ENCODE results near the gene PIP4K2C.

DNA sequence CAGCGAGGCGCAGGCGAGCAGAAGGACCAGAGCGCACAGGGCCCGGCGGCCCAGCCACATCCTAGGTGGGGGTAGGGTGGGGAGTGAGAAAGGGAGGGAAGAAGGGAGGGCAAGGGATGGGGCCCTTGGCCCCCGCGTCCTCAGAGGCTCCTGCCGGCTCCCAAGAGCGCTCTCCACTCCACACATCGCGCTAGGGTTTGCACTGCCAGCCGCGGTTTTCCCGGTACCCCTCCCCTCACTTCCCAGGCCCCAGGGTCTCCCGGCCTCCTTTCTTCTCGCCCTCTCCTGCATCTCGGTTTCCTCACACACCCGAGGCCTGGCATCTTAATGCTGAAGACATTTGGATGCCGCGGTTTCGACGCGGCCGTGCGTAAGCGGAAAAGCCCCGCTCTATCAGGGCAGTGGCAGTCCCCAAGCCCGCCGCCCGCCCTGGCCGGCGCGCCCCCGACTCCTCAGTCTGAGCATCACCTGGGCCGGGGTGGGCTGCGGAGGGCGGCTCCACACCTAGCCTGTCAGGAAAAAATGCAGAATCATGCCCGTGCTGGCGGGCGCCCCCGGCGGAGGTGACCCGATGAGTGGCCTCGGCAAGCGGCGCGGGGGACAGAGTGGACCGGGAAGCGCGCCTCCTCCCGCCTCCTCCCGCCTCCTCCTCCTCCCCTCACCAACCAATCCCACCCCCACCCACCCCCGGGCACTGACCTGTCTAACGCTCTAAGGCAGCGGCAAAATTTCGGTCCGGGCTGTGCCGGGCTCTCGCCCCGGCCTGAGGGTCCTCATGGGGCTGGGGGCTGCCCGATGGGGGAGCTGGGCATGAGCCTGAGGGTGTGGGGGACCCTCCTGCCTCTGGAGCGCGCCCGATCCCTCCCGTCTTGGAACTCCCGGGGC lies 41.3 kb downstream of the PIP4K2C start:
- TF ChIP-seq, protein P1, sequence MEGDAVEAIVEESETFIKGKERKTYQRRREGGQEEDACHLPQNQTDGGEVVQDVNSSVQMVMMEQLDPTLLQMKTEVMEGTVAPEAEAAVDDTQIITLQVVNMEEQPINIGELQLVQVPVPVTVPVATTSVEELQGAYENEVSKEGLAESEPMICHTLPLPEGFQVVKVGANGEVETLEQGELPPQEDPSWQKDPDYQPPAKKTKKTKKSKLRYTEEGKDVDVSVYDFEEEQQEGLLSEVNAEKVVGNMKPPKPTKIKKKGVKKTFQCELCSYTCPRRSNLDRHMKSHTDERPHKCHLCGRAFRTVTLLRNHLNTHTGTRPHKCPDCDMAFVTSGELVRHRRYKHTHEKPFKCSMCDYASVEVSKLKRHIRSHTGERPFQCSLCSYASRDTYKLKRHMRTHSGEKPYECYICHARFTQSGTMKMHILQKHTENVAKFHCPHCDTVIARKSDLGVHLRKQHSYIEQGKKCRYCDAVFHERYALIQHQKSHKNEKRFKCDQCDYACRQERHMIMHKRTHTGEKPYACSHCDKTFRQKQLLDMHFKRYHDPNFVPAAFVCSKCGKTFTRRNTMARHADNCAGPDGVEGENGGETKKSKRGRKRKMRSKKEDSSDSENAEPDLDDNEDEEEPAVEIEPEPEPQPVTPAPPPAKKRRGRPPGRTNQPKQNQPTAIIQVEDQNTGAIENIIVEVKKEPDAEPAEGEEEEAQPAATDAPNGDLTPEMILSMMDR (IDR thresholded peaks at IDR 0.05; ENCODE audit: insufficient read depth, low read length, poor library complexity, severe bottlenecking): no peak
- no peak for TF ChIP-seq EZH2phosphoT487 (conservative IDR thresholded peaks at IDR 0.05; ENCODE audit: low read length)
